H1 (cell line): ENCODE measurements around the gene TBC1D9. TPM values are rescaled to one million over a fixed set of nuclear protein-coding genes. Genes with fewer than 3 reads are reported as not detected.

Experiments used
- CTCF ChIA-PET: fragments of 300-600 bp; sonication (Branson Sonifier 250); formaldehyde crosslinking; loops from one replicate; lab custom pipeline; 2021; ENCODE audit not compliant: partially characterized antibody; lab: Charles Lee
- POLR2A ChIA-PET: fragments of 300-600 bp; sonication (Branson Sonifier 250); formaldehyde crosslinking; loops from one replicate; lab custom pipeline; 2021; ENCODE audit warnings: inconsistent platforms; ENCODE audit not compliant: partially characterized antibody; lab: Charles Lee
- DNase-seq, 2 experiments: peaks; one replicate each; pipeline versions ENCODE4 v3.0.0 to v3.0.0-alpha.2; 2010 to 2022; ENCODE audit warnings: low spot score in 2 of 2, low read depth in 1 of 2, mixed read lengths in 1 of 2
- FAIRE-seq: peaks from 2 replicates; lab custom pipeline; 2011; peaks lifted over from hg19 to GRCh38; lab: Jason Lieb, UNC
- H2AFZ ChIP-seq: 2 replicates; pipeline ENCODE4 v1.8.1; 2012; ENCODE audit warnings: low read length, inconsistent platforms
- H2AK5ac ChIP-seq: 2 replicates; pipeline ENCODE4 v1.6.1; 2013; ENCODE audit warnings: low read depth, low read length
- H2BK120ac ChIP-seq: replicated peaks from 2 replicates; pipeline ENCODE3; 2013; ENCODE audit warnings: low read depth, low read length, inconsistent platforms
- H2BK12ac ChIP-seq: 2 replicates; pipeline ENCODE4 v1.6.1; 2013; ENCODE audit warnings: low read depth, low read length
- H2BK15ac ChIP-seq: 2 replicates; pipeline ENCODE4 v1.6.1; 2013; ENCODE audit warnings: low read length
- H2BK20ac ChIP-seq: 2 replicates; pipeline ENCODE4 v1.6.1; 2013; ENCODE audit warnings: low read length
- H2BK5ac ChIP-seq: 2 replicates; pipeline ENCODE4 v1.6.1; 2013; ENCODE audit warnings: low read depth, low read length
- H3K14ac ChIP-seq: 2 replicates; pipeline ENCODE4 v1.6.1; 2013; ENCODE audit warnings: inconsistent platforms; ENCODE audit not compliant: insufficient read length
- H3K18ac ChIP-seq: 2 replicates; pipeline ENCODE4 v1.6.1; 2013; ENCODE audit warnings: low read length; ENCODE audit errors: extremely low read depth
- H3K23ac ChIP-seq: 2 replicates; pipeline ENCODE4 v1.6.1; 2013; ENCODE audit warnings: inconsistent platforms; ENCODE audit not compliant: insufficient read length
- H3K23me2 ChIP-seq: 2 replicates; pipeline ENCODE4 v1.6.1; 2013; ENCODE audit warnings: low read depth, low read length
- H3K27ac ChIP-seq: 2 replicates; pipeline ENCODE4 v1.6.1; 2011; ENCODE audit warnings: low read depth, low read length, inconsistent platforms
- H3K27me3 ChIP-seq, 4 experiments: replicated peaks in 1 of 4; 1 replicate in 1 of 4; 2 replicates in 3 of 4; pipeline versions ENCODE4 v1.6.1 to v1.8.1; 2011 to 2013; ENCODE audit warnings: low read length in 3 of 4, mild to moderate bottlenecking in 3 of 4, inconsistent platforms in 2 of 4, mixed read lengths in 2 of 4, moderate library complexity in 1 of 4; ENCODE audit not compliant: control insufficient read depth in 3 of 4, insufficient read depth in 3 of 4; ENCODE audit errors: extremely low read depth in 1 of 4
- H3K36me3 ChIP-seq, 4 experiments: 2 replicates each; pipeline versions ENCODE4 v1.6.1 to v1.8.1; 2011 to 2013; ENCODE audit warnings: mild to moderate bottlenecking in 4 of 4, low read length in 3 of 4, moderate library complexity in 2 of 4, control low read depth in 1 of 4, inconsistent platforms in 1 of 4; ENCODE audit not compliant: insufficient read depth in 4 of 4, control insufficient read depth in 2 of 4
- H3K4ac ChIP-seq: replicated peaks from 2 replicates; pipeline ENCODE3; 2013; ENCODE audit warnings: low read length, low read depth, mixed read lengths, inconsistent platforms; ENCODE audit not compliant: insufficient read length
- H3K4me1 ChIP-seq, 4 experiments: replicated peaks in 1 of 4; 1 replicate in 1 of 4; 2 replicates in 3 of 4; pipeline versions ENCODE4 v1.6.1 to v1.8.1; 2011 to 2013; ENCODE audit warnings: low read length in 3 of 4, inconsistent platforms in 2 of 4, mixed read lengths in 1 of 4; ENCODE audit not compliant: insufficient read depth in 4 of 4, control insufficient read depth in 3 of 4
- H3K4me2 ChIP-seq, 2 experiments: 2 replicates each; pipeline versions ENCODE4 v1.6.1 to v1.8.1; 2011 to 2013; ENCODE audit warnings: low read depth in 2 of 2, low read length in 2 of 2, control low read depth in 1 of 2, inconsistent platforms in 1 of 2, mild to moderate bottlenecking in 1 of 2; ENCODE audit not compliant: insufficient read depth in 1 of 2
- H3K4me3 ChIP-seq, 4 experiments: fragments of 200-600, 300-600 bp in 1 of 4; sonication (generic), shearing (Covaris generic), sonication (Bioruptor Twin) in 1 of 4; 2 replicates each; pipeline versions ENCODE4 v1.5.1 to v1.8.1; 2011 to 2016; ENCODE audit warnings: low read length in 4 of 4, low read depth in 3 of 4, control low read depth in 2 of 4, inconsistent platforms in 2 of 4, mild to moderate bottlenecking in 2 of 4, mixed read lengths in 1 of 4, moderate library complexity in 1 of 4; ENCODE audit not compliant: insufficient read depth in 2 of 4; ENCODE audit errors: extremely low read depth in 1 of 4
- H3K56ac ChIP-seq: replicated peaks from 2 replicates; pipeline ENCODE3; 2013; ENCODE audit warnings: low read depth, mild to moderate bottlenecking, mixed read lengths, low read length, inconsistent platforms; ENCODE audit not compliant: insufficient read length
- H3K79me1 ChIP-seq: 2 replicates; pipeline ENCODE4 v1.6.1; 2013; ENCODE audit warnings: low read depth, low read length, control low read depth
- H3K79me2 ChIP-seq, 2 experiments: 2 replicates each; pipeline versions ENCODE4 v1.6.1 to v1.8.1; 2012 to 2013; ENCODE audit warnings: low read length in 2 of 2, mild to moderate bottlenecking in 2 of 2, inconsistent platforms in 1 of 2; ENCODE audit not compliant: insufficient read depth in 2 of 2, control insufficient read depth in 1 of 2
- H3K9ac ChIP-seq, 4 experiments: replicated peaks in 1 of 4; 1 replicate in 1 of 4; 2 replicates in 3 of 4; pipeline versions ENCODE4 v1.6.1 to v1.8.1; 2011 to 2013; ENCODE audit warnings: low read depth in 3 of 4, low read length in 3 of 4, control low read depth in 2 of 4, mild to moderate bottlenecking in 2 of 4, moderate library complexity in 2 of 4, inconsistent platforms in 1 of 4; ENCODE audit errors: extremely low read depth in 1 of 4
- H3K9me3 ChIP-seq, 2 experiments: 2 replicates each; pipeline versions ENCODE4 v1.6.1 to v1.8.1; 2012 to 2013; ENCODE audit warnings: mild to moderate bottlenecking in 2 of 2, moderate library complexity in 2 of 2, control low read depth in 1 of 2, inconsistent platforms in 1 of 2, low read depth in 1 of 2, low read length in 1 of 2, mixed read lengths in 1 of 2; ENCODE audit not compliant: insufficient read depth in 2 of 2
- H4K20me1 ChIP-seq, 2 experiments: replicated peaks in 1 of 2; 2 replicates each; pipeline versions ENCODE3 to v1.8.1; 2011 to 2013; ENCODE audit warnings: inconsistent platforms in 2 of 2, low read length in 2 of 2, mild to moderate bottlenecking in 1 of 2; ENCODE audit not compliant: insufficient read depth in 2 of 2, control insufficient read depth in 1 of 2
- H4K5ac ChIP-seq: 2 replicates; pipeline ENCODE4 v1.6.1; 2013; ENCODE audit warnings: low read length, low read depth, mixed read lengths, inconsistent platforms; ENCODE audit not compliant: insufficient read length
- H4K8ac ChIP-seq: 2 replicates; pipeline ENCODE4 v1.8.0; 2013; ENCODE audit warnings: mild to moderate bottlenecking, moderate library complexity, low read length, inconsistent platforms; ENCODE audit not compliant: insufficient read depth; ENCODE audit errors: extremely low read depth
- H4K91ac ChIP-seq: replicated peaks from 2 replicates; pipeline ENCODE3; 2013; ENCODE audit warnings: low read length, mixed read lengths, inconsistent platforms; ENCODE audit not compliant: insufficient read length
- ASH2L ChIP-seq: fragments of 200-600, 300-600 bp; sonication (generic); IDR thresholded peaks from one replicate; pipeline ENCODE4 v1.7.1; 2017; ENCODE audit warnings: low read length
- CBX8 ChIP-seq: fragments of 300-800, 300-1000 bp; sonication (generic); IDR thresholded peaks from 2 replicates; pipeline ENCODE4 v1.7.1; 2016; ENCODE audit warnings: low read depth, low read length, borderline replicate concordance
- CEBPB ChIP-seq: IDR thresholded peaks from 2 replicates; pipeline ENCODE4 v1.6.1; 2012; ENCODE audit warnings: low read depth, low read length
- EZH2 ChIP-seq: fragments of 200-600 bp; sonication (generic); IDR thresholded peaks from 2 replicates; pipeline ENCODE4 v1.7.1; 2012; ENCODE audit warnings: low read depth, mild to moderate bottlenecking, moderate library complexity, low read length, inconsistent platforms; ENCODE audit not compliant: severe bottlenecking
- MAX ChIP-seq: IDR thresholded peaks from 2 replicates; pipeline ENCODE4 v1.6.1; 2012; ENCODE audit warnings: inconsistent platforms
- RFX5 ChIP-seq: IDR thresholded peaks from 2 replicates; pipeline ENCODE4 v1.6.1; 2011; ENCODE audit warnings: low read depth, low read length, improper control_type of control experiment, borderline replicate concordance
- RNF2 ChIP-seq: fragments of 200-900, 300-1000 bp; sonication (generic); IDR thresholded peaks from 2 replicates; pipeline ENCODE4 v1.7.1; 2016; ENCODE audit warnings: borderline replicate concordance, low read depth, mild to moderate bottlenecking, antibody characterized with exemption, low read length; ENCODE audit not compliant: poor library complexity, severe bottlenecking; ENCODE audit errors: missing control alignments
- SAP30 ChIP-seq: fragments of 300-600 bp; sonication (generic); IDR thresholded peaks from 2 replicates; pipeline ENCODE4 v1.7.1; 2012; ENCODE audit warnings: low read length, moderate library complexity, mild to moderate bottlenecking, inconsistent platforms; ENCODE audit not compliant: insufficient read depth, insufficient replicate concordance
- SP2 ChIP-seq: IDR thresholded peaks from 2 replicates; pipeline ENCODE4 v1.6.1; 2012; ENCODE audit warnings: mild to moderate bottlenecking, low read length, inconsistent platforms
- SUZ12 ChIP-seq: fragments of 200-600 bp; sonication (generic); IDR thresholded peaks from 2 replicates; pipeline ENCODE4 v1.6.1; 2012; ENCODE audit warnings: mild to moderate bottlenecking, inconsistent platforms, low read length, moderate library complexity, mixed read lengths
- TAF1 ChIP-seq: IDR thresholded peaks from 2 replicates; pipeline ENCODE4 v1.6.1; 2011; ENCODE audit warnings: mild to moderate bottlenecking, low read depth, low read length
- TBP ChIP-seq: IDR thresholded peaks from 2 replicates; pipeline ENCODE4 v1.6.1; 2011; ENCODE audit warnings: low read depth, low read length, improper control_type of control experiment
- WGBS, 2 experiments: shearing (Covaris generic) in 1 of 2; methylation state at CpG; one replicate each; pipeline versions ENCODE4 v1.1.6 to v1.1.7; 2013 to 2015; ENCODE audit warnings: low lambda C conversion rate in 2 of 2, mixed read lengths in 2 of 2, inconsistent platforms in 1 of 2, low coverage in 1 of 2, missing lambda C conversion rate in 1 of 2; ENCODE audit not compliant: insufficient replicate concordance in 2 of 2, insufficient coverage in 1 of 2, insufficient read length in 1 of 2; ENCODE audit errors: extremely low coverage in 1 of 2, missing lambda C conversion rate in 1 of 2; 5-methylcytosine and 5-hydroxymethylcytosine counted together
- polyA plus RNA-seq, 7 experiments: library from polyadenylated mRNA; depleted of rRNA in 3 of 7; stranded (reverse) in 5 of 7; unstranded in 2 of 7; fragments of >200 nt in 5 of 7; fragments of 200-250 nt in 2 of 7; gene quantifications; 1 replicate in 5 of 7; 2 replicates in 1 of 7; 4 replicates in 1 of 7; pipeline versions ENCODE4 v1.2.1 to v1.2.3, GENCODE V29; 2011 to 2013; ENCODE audit warnings: missing spikeins in 2 of 7, mixed read lengths in 2 of 7
- total RNA-seq: library from RNA; stranded (reverse); fragmentation: NEBNext Ultra II Directional; extraction: Animal tissue kit (Norgen Biotek cat#: 25700); gene quantifications from 2 replicates; pipeline ENCODE4 v1.2.1, GENCODE V29; 2021

TBC1D9 gene
- total and polyA plus RNA-seq, 2 of the 8 experiments (the other 6 are each of a cell fraction or from before 2014, with no cell fraction given): 0.94 to 1.0 TPM

- peaks cover 12% of the 10 kb centered on the region; the same call in 1 of the 2 replicates for H3K23me2 ChIP-seq
- no peak for TF ChIP-seq SP2
- no peak for TF ChIP-seq CEBPB
- TF ChIP-seq TAF1: no peak
- peak; percentile 47 for TF ChIP-seq ASH2L
- peak; percentile 37; the same call in 1 of the 2 replicates for TF ChIP-seq TBP
- TF ChIP-seq RNF2: peak; percentile 22
- TF ChIP-seq SUZ12: peak; percentile 72
- no peak for TF ChIP-seq SAP30
- TF ChIP-seq CBX8: no peak
- no peak for TF ChIP-seq RFX5
- peak; percentile 57 for TF ChIP-seq EZH2
- TF ChIP-seq MAX: peak; percentile 48
Measured at GRCh38 chr4:140755774-140756318, 339 bp downstream of the TBC1D9 start.

More at GRCh38 chr4:140755774-140756318, 339 bp downstream of the TBC1D9 start:
- Histone ChIP-seq H3K9me3 (no peaks in the 10 kb centered on the region), H3K56ac (no peak overlapping the region), H3K36me3 (no peaks in the 10 kb centered on the region), H3K18ac (no peak overlapping the region), H2AK5ac (no peak overlapping the region), H2BK12ac (no peak overlapping the region), H2BK5ac (no peak overlapping the region), H4K8ac (peak overlapping the region; percentile 71; the same call in 1 of the 2 replicates), H3K27ac (0 out of 2 replicates have a peak overlapping the region, but pooled peaks have one; percentile 1), H2BK15ac (no peak overlapping the region), H2BK120ac (no peak overlapping the region), H3K79me1 (no peaks in the 10 kb centered on the region), H4K20me1 (peaks cover 0 to 1% of the 10 kb centered on the region in 2 experiments), H3K9ac (peak overlapping the region in 3 of 4 experiments; percentile 29 to 57 (median 50); a peak in 2 of 7 replicates), H4K91ac (no peak overlapping the region), H3K23ac (no peak overlapping the region), H2AFZ (no peak overlapping the region; the same call in 1 of the 2 replicates), H3K4me1 (peaks cover 0 to 6% (median 4%) of the 10 kb centered on the region in 4 experiments; a peak in 3 of 7 replicates), H3K27me3 (peaks cover 0 to 58% (median 38%) of the 10 kb centered on the region in 4 experiments; a peak in 6 of 7 replicates), H3K4me3 (peak overlapping the region; percentile 23 to 67 (median 57)), H3K4ac (no peak overlapping the region), H3K4me2 (peak overlapping the region; percentile 81 to 98), H2BK20ac (no peak overlapping the region), H4K5ac (no peak overlapping the region), H3K14ac (no peak overlapping the region), H3K79me2 (no peaks in the 10 kb centered on the region)
- FAIRE-seq (no peak), DNase-seq (peak in 1 of 2 experiments; percentile 74)
- ChIA-PET CTCF (interaction anchor here (1.1 to 1.6 kb wide), 6 partner anchors 11 to 258 kb away, joined by 3 to 5 read pairs (median 4); partner anchors contain the start of gene MGAT4D), POLR2A (interaction anchor here (0.7 to 1.3 kb wide), 4 partner anchors 13 to 171 kb away, joined by 3 to 4 read pairs (median 3); no protein-coding TSS in a partner anchor)
- 2% methylated on average over 35 of the region's 74 CpGs; no CpG with 5 or more reads in 1 of the 2 experiments for WGBS, 2 experiments
